T-helper 17 cell (primary cell): ENCODE measurements around the gene ATL3. TPM values are rescaled to one million over a fixed set of nuclear protein-coding genes. Genes with fewer than 3 reads are reported as not detected.
"Not testable (repeated sequence)": the region's sequence is repeated elsewhere in the genome, so short reads cannot be mapped to it uniquely, and the experiment has no call there.

Experiments
- ATAC-seq: fragments of 150-1000 bp; cut with Tn5 transposase; 2 replicates; pipeline ENCODE4 v1.10.0; 2021; ENCODE audit warnings: mild to moderate bottlenecking, moderate library complexity
- DNase-seq, 3 donors: peaks; one replicate each; pipeline versions ENCODE4 v3.0.0 to v3.0.0-alpha.2; 2020 to 2021
- H3K9me3 ChIP-seq: one replicate; pipeline ENCODE4 v1.7.0; 2013; ENCODE audit warnings: low read length, mild to moderate bottlenecking; ENCODE audit not compliant: control insufficient read depth, poor library complexity, severe bottlenecking
- H3K27ac Mint-ChIP-seq: one replicate; pipeline ENCODE4 v1.8.0; 2022; ENCODE audit warnings: mild to moderate bottlenecking, moderate library complexity, mixed read lengths
- H3K27me3 Mint-ChIP-seq: one replicate; pipeline ENCODE4 v1.8.0; 2022; ENCODE audit warnings: mixed read lengths
- H3K36me3 Mint-ChIP-seq: one replicate; pipeline ENCODE4 v1.8.0; 2022; ENCODE audit warnings: low read depth, mixed read lengths
- H3K4me1 Mint-ChIP-seq: one replicate; pipeline ENCODE4 v1.8.0; 2022; ENCODE audit warnings: mild to moderate bottlenecking, mixed read lengths
- H3K4me3 Mint-ChIP-seq: one replicate; pipeline ENCODE4 v1.8.0; 2022; ENCODE audit warnings: mild to moderate bottlenecking, moderate library complexity, mixed read lengths
- total RNA-seq, 4 donors: library from RNA in 2 of 4; stranded (reverse) in 2 of 4; gene quantifications; one replicate each; pipeline ENCODE4 v1.2.3 and lab custom pipeline; 2022 to 2026

Gene ATL3
- total RNA-seq, 2 donors from 2014 or later, result 30.7 to 32.8 TPM

DNA sequence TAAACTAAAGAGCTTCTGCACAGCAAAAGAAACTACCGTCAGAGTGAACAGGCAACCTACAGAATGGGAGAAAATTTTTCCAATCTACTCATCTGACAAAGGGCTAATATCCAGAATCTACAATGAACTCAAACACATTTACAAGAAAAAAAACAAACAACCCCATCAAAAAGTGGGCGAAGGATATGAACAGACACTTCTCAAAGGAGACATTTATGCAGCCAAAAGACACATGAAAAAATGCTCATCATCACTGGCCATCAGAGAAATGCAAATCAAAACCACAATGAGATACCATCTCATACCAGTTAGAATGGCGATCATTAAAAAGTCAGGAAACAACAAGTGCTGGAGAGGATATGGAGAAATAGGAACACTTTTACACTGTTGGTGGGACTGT lies 92.3 kb downstream of the ATL3 start:
- H3K36me3 Mint-ChIP-seq, H3K27me3 Mint-ChIP-seq, H3K4me3 Mint-ChIP-seq, H3K9me3 ChIP-seq, DNase-seq, ATAC-seq, H3K27ac Mint-ChIP-seq: not testable (repeated sequence)
- peaks cover 19% of the 10 kb centered on the region for H3K4me1 Mint-ChIP-seq

GRCh38 chr11:63574856-63575602 lies 96.1 kb downstream of the ATL3 start:
- no peaks in the 10 kb centered on the region for H3K27me3 Mint-ChIP-seq
- H3K9me3 ChIP-seq, result no peaks in the 10 kb centered on the region
- H3K4me1 Mint-ChIP-seq, result peaks cover 17% of the 10 kb centered on the region
- DNase-seq (no peak), ATAC-seq (no peak)
- H3K36me3 Mint-ChIP-seq, result peaks cover 4% of the 10 kb centered on the region
- peak overlapping the region; percentile 83 for H3K27ac Mint-ChIP-seq
- peak overlapping the region; percentile 87 for H3K4me3 Mint-ChIP-seq

Other genes with a start within 250 kb of the ATL3 start
- under 1 TPM in 1 of 2 donors, not detected in 1; 0.60 TPM for gene PLAAT5, start 180.2 kb downstream of the ATL3 start, total RNA-seq
- gene LGALS12, start 165.3 kb downstream of the ATL3 start, total RNA-seq, result 1 to 10 TPM in 1 of 2 donors, under 1 TPM in 1; 0.72 to 9.7 TPM
- gene PLAAT4, start 134.6 kb downstream of the ATL3 start, total RNA-seq, result 100 to 1,000 TPM in 1 of 2 donors, 10 to 100 TPM in 1; 80.8 to 110 TPM
- under 1 TPM in 1 of 2 donors, not detected in 1; 0.63 TPM for gene PLAAT2, start 108.0 kb downstream of the ATL3 start, total RNA-seq
- gene PLAAT3, start 56.9 kb downstream of the ATL3 start, total RNA-seq, result 1 to 10 TPM; 2.5 to 3.3 TPM
- gene RTN3, start 10.1 kb upstream of the ATL3 start, total RNA-seq, result 10 to 100 TPM; 29.1 to 36.9 TPM
- gene ZFTA, start 97.4 kb upstream of the ATL3 start, total RNA-seq, result 1 to 10 TPM; 1.1 to 1.9 TPM
- gene SPINDOC, start 142.1 kb upstream of the ATL3 start, total RNA-seq, result 1 to 10 TPM; 8.5 to 9.4 TPM
- 10 to 100 TPM; 44.6 to 53.5 TPM for gene MARK2, start 167.7 kb upstream of the ATL3 start, total RNA-seq
- not detected for gene RCOR2, start 245.8 kb upstream of the ATL3 start, total RNA-seq